GM21526 (cell line): Measurements from ENCODE around the gene OR52A1.
"Not testable (repeated sequence)": the region's sequence is repeated elsewhere in the genome, so short reads cannot be mapped to it uniquely, and the experiment has no call there.

Experiments used
- ATAC-seq: cut with Tn5 transposase; IDR thresholded peaks from one replicate; pipeline ENCODE4 v1.9.1; 2021; ENCODE audit warnings: moderate library complexity; ENCODE audit not compliant: unreplicated experiment, low FRiP score

Gene OR52A1

DNA sequence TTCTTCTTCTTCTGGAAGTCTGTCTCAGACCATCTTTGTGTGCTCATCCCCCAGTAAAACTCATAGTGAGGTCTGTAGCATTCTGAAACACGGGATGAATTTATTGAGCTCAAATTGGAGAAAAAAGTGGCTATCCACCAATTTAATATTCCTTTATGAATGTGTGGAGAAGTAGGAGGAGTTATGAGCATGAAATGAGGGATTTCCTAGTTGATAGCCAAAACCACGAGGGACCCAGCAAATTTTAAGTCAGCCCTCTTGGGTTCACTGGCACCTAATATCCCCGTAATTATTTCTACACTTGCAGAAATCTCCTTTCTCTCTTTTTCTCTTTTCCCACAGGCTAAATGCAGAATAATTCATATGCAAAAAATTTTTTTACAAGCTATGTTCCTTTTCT lies at the start of gene OR52A1:
Gene OR52A1 (minus strand): TSS at position 101 of the 400 bp plus-strand sequence. CDS start 2,388 bp downstream, outside the sequence.
- no peak for ATAC-seq

GRCh38 chr11:5203366-5203765 lies 48.8 kb upstream of the OR52A1 start:
- ATAC-seq: no peak

- no peak for ATAC-seq
These were observed 46.0 kb upstream of the OR52A1 start, which contains the start of gene OR51V1 for GRCh38 chr11:5200582-5200981. TSS of gene OR51V1 (minus strand) at chr11:5200682. CDS start at chr11:5200682, 0 bp downstream.

DNA sequence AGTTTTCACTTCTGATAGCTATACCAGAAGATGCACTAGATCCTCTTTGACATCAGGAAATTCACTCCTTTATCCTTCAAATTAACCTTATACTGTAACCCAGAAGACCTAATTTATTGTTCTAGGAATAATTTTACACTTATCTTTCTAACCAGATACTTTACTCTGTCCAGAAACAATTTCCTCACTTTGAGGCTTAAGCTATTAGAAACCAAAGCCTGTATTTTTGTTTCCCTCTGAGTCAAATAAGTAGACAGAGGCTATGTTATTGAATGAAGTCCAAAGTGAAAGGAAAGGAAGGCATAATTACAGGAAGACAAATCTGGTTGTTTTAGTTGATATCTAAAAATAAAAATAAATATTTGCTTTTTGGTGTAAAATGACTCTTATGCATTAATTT lies 43.7 kb upstream of the OR52A1 start:
- no peak for ATAC-seq

GRCh38 chr11:5197536-5197935 lies 43.0 kb upstream of the OR52A1 start:
- ATAC-seq: no peak

GRCh38 chr11:5196731-5197130 lies 42.2 kb upstream of the OR52A1 start:
- no peak for ATAC-seq

GRCh38 chr11:5196067-5196466 lies 41.5 kb upstream of the OR52A1 start:
- ATAC-seq: no peak

DNA sequence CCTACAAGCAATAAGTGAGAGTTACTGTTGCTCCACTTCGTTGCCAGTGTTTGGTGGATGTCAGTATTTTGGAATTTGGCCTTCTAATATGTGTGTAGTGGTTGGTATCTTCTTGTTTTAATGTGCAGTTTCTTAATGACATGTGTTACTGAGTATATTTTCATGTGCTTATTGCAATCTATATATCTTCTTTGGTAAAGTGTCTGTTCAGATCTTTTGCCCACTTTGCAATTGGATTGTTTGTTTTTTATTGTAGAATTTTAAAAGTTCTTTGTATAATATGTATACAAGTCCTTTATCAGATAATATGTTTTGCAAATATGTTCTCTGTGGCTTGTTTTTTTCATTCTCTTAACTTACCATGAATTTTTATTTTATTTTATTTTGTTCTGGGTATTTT lies 38.2 kb upstream of the OR52A1 start:
- ATAC-seq: no peak

- ATAC-seq: no peak
These were observed 33.6 kb upstream of the OR52A1 start for GRCh38 chr11:5188201-5188600.

GRCh38 chr11:5178046-5178837 lies 23.7 kb upstream of the OR52A1 start:
- ATAC-seq: no peak

DNA sequence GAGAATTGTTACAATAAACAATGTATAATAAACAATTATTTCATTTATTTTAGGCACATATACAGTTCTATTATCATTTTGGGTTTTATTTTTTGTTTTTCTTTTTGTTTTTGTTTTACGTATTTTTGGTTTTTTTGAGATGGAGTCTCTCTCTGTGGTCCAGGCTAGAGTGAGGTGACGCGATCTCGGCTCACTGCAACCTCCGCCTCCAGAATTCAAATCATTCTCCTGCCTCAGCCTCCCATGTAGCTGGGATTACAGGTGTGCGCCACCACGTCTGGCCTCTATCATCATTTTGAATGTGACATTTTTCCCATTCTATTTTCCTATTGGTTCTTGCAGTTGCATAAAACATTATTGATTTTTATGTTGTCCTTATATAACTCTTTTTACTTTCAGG lies 20.4 kb upstream of the OR52A1 start:
- no peak for ATAC-seq

DNA sequence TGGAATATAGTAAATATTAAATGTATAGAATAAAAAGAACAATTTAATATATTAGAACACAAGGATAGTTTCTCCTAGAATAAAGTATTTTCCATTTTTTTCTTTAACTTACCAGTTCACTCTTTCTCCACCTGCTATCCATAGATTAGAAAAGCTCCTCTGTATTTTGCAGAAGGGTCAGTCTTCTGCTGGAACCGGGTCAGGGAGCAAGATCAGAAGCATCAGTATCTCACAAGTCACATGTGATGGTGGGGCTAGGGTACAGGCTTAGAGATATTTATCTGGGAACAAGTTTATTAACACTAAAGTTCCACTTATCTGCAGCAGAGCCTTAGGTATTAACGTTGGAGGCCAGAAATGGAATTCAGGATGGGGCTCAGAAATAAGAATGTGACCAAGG lies 17.3 kb upstream of the OR52A1 start:
- ATAC-seq: no peak

GRCh38 chr11:5165898-5166297 lies 11.3 kb upstream of the OR52A1 start:
- not testable (repeated sequence) for ATAC-seq

GRCh38 chr11:5164807-5165206 lies 10.2 kb upstream of the OR52A1 start:
- ATAC-seq: not testable (repeated sequence)

DNA sequence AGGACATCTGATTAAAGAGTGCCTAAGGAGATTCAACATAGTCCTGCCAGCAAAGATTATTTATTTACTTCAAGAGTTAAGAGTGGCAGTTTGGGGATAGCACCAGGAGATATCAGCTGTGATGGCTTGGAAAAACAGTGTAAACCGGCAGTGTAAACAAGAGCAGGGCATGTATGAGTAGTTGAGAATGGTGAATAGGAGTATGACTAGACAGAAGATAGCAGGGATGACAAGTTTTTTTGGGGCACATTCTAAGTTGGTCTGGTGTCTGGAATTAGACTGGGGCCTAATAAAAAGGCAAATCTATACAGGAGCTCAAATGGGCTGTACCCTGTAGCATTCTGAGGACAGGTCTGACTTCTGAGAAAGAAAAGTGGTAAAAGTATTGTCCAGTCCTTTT lies 6.5 kb upstream of the OR52A1 start:
- not testable (repeated sequence) for ATAC-seq

DNA sequence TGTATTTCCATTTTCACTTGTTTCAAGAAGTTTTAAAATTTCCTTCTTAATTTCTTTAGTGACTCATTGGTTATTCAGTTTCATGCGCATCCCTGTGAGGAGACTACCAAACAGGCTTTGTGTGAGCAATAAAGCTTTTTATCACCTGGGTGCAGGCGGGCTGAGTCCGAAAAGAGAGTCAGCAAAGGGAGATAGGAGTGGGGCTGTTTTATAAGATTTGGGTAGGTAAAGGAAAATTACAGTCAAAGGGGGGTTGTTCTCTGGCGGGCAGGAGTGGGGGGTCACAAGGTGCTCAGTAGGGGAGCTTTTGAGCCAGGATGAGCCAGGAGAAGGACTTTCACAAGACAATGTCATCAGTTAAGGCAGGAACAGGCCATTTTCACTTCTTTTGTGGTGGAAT lies 5.7 kb upstream of the OR52A1 start:
- ATAC-seq: not testable (repeated sequence)

DNA sequence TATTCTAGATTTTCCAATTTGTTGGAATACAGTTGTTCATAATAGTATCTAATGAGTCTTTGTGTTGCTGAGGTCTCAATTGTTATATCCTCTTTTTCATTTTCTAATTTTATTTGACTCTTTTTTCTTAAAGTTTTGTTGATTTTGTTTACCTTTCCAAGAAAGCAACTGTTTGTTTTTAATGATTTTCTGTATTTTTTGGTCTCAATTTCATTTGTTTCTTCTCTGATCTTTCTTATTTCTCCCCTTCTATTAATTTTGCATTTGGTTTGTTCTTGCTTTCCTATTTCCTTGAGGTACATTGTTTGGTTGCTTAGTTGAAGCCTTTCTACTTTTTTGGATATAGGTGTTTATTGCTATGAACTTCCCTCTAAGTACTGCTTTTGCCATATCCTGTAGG lies 5.2 kb upstream of the OR52A1 start:
- ATAC-seq: no peak

DNA sequence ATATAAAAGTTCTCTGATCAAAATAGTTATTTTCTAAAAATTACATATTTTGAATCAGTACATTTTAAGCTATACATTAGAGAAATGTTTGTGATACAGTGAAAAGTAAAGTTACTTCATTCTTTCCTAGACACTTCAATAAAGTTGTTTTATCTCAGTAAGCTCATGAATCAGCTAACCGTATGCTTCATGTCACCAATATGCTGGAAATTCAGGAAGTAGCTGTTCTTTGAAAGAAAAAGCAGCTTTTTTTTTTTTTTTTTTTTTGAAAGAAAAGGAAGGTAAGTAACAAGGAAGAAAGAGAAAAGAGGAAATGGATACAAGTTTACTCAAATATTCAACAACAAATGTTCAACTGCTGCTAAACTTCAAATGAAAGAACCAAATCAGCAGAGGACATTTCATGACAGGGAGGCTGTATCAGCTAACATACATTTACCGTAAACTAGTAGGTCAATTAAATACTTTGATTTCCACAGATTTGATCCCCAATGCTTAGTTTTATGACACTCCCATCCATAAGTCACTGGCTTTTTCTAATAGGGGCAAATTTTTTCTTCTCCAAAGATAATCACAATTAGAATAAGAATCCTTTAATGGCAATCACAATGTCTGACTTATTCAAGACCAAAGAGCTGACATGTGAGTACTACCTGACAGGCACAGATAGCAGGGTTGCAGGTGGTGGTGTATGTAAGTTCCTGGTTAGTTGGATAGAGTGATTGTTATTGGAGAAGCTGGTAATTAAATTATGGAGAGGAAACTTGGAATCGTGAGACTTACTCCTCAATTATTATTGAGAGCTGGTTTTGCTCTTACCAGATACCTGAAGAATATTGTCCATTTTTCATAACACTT lies 754 bp downstream of the OR52A1 start:
- ATAC-seq: no peak

DNA sequence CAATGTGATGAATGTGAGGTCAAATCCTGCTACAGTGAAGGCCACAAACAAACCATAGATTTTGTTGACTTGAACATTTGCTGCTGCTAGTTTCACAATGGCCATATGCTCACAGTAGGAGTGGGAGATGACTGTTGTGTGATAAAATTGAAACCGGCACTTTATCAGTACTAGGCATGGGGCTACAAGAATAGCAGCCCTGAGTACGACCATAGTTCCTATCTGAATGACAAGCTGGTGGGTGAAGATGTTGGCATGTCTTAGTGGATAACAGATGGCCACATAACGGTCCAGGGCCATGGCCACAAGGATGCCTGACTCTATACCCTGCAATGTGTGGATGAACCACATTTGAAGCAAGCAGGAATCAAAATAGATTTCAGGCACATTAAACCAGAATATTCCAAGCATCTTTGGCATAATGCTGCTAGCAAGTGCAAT lies 2.8 kb downstream of the OR52A1 start:
- ATAC-seq: no peak

GRCh38 chr11:5144206-5144605 lies 10.4 kb downstream of the OR52A1 start:
- ATAC-seq: not testable (repeated sequence)

DNA sequence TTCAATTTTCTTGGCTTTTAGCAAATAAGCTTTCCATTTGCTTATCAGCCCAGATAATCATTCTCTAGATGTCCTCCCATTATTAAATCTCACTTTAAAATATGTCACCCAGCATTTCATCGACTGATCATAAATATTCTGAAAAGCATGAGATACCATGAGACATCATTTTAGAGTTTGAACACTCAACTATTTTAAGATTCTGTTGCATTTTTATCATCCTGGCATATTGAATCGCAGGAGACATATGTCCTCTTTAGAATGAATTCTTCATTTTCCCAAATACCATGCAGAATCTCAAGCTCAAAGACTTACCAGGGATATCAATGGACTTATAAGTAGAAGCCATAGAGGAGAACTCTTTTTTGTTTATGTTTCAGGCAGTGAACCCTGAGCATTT lies 16.6 kb downstream of the OR52A1 start, which contains the start of gene OR52A5:
Gene OR52A5 (minus strand): TSS at position 361 of the 400 bp plus-strand sequence. CDS start 5,714 bp downstream, outside the sequence.
- no peak for ATAC-seq
